H1 (cell line): Measurements from ENCODE around the gene TTC36. TPM values are rescaled to one million over a fixed set of nuclear protein-coding genes. Genes with fewer than 3 reads are reported as not detected.

Source experiments
- CTCF ChIA-PET: fragments of 300-600 bp; sonication (Branson Sonifier 250); formaldehyde crosslinking; loops from one replicate; lab custom pipeline; 2021; ENCODE audit not compliant: partially characterized antibody; lab: Charles Lee
- POLR2A ChIA-PET: fragments of 300-600 bp; sonication (Branson Sonifier 250); formaldehyde crosslinking; loops from one replicate; lab custom pipeline; 2021; ENCODE audit warnings: inconsistent platforms; ENCODE audit not compliant: partially characterized antibody; lab: Charles Lee
- DNase-seq, 2 experiments: peaks; one replicate each; pipeline versions ENCODE4 v3.0.0 to v3.0.0-alpha.2; 2010 to 2022; ENCODE audit warnings: low spot score in 2 of 2, low read depth in 1 of 2, mixed read lengths in 1 of 2
- FAIRE-seq: peaks from 2 replicates; lab custom pipeline; 2011; peaks lifted over from hg19 to GRCh38; lab: Jason Lieb, UNC
- H2AFZ ChIP-seq: 2 replicates; pipeline ENCODE4 v1.8.1; 2012; ENCODE audit warnings: low read length, inconsistent platforms
- H2AK5ac ChIP-seq: 2 replicates; pipeline ENCODE4 v1.6.1; 2013; ENCODE audit warnings: low read depth, low read length
- H2BK120ac ChIP-seq: replicated peaks from 2 replicates; pipeline ENCODE3; 2013; ENCODE audit warnings: low read depth, low read length, inconsistent platforms
- H2BK12ac ChIP-seq: 2 replicates; pipeline ENCODE4 v1.6.1; 2013; ENCODE audit warnings: low read depth, low read length
- H2BK15ac ChIP-seq: 2 replicates; pipeline ENCODE4 v1.6.1; 2013; ENCODE audit warnings: low read length
- H2BK20ac ChIP-seq: 2 replicates; pipeline ENCODE4 v1.6.1; 2013; ENCODE audit warnings: low read length
- H2BK5ac ChIP-seq: 2 replicates; pipeline ENCODE4 v1.6.1; 2013; ENCODE audit warnings: low read depth, low read length
- H3K14ac ChIP-seq: 2 replicates; pipeline ENCODE4 v1.6.1; 2013; ENCODE audit warnings: inconsistent platforms; ENCODE audit not compliant: insufficient read length
- H3K18ac ChIP-seq: 2 replicates; pipeline ENCODE4 v1.6.1; 2013; ENCODE audit warnings: low read length; ENCODE audit errors: extremely low read depth
- H3K23ac ChIP-seq: 2 replicates; pipeline ENCODE4 v1.6.1; 2013; ENCODE audit warnings: inconsistent platforms; ENCODE audit not compliant: insufficient read length
- H3K23me2 ChIP-seq: 2 replicates; pipeline ENCODE4 v1.6.1; 2013; ENCODE audit warnings: low read depth, low read length
- H3K27ac ChIP-seq: 2 replicates; pipeline ENCODE4 v1.6.1; 2011; ENCODE audit warnings: low read depth, low read length, inconsistent platforms
- H3K27me3 ChIP-seq, 4 experiments: replicated peaks in 1 of 4; 1 replicate in 1 of 4; 2 replicates in 3 of 4; pipeline versions ENCODE4 v1.6.1 to v1.8.1; 2011 to 2013; ENCODE audit warnings: low read length in 3 of 4, mild to moderate bottlenecking in 3 of 4, inconsistent platforms in 2 of 4, mixed read lengths in 2 of 4, moderate library complexity in 1 of 4; ENCODE audit not compliant: control insufficient read depth in 3 of 4, insufficient read depth in 3 of 4; ENCODE audit errors: extremely low read depth in 1 of 4
- H3K36me3 ChIP-seq, 4 experiments: 2 replicates each; pipeline versions ENCODE4 v1.6.1 to v1.8.1; 2011 to 2013; ENCODE audit warnings: mild to moderate bottlenecking in 4 of 4, low read length in 3 of 4, moderate library complexity in 2 of 4, control low read depth in 1 of 4, inconsistent platforms in 1 of 4; ENCODE audit not compliant: insufficient read depth in 4 of 4, control insufficient read depth in 2 of 4
- H3K4ac ChIP-seq: replicated peaks from 2 replicates; pipeline ENCODE3; 2013; ENCODE audit warnings: low read length, low read depth, mixed read lengths, inconsistent platforms; ENCODE audit not compliant: insufficient read length
- H3K4me1 ChIP-seq, 4 experiments: replicated peaks in 1 of 4; 1 replicate in 1 of 4; 2 replicates in 3 of 4; pipeline versions ENCODE4 v1.6.1 to v1.8.1; 2011 to 2013; ENCODE audit warnings: low read length in 3 of 4, inconsistent platforms in 2 of 4, mixed read lengths in 1 of 4; ENCODE audit not compliant: insufficient read depth in 4 of 4, control insufficient read depth in 3 of 4
- H3K4me2 ChIP-seq, 2 experiments: 2 replicates each; pipeline versions ENCODE4 v1.6.1 to v1.8.1; 2011 to 2013; ENCODE audit warnings: low read depth in 2 of 2, low read length in 2 of 2, control low read depth in 1 of 2, inconsistent platforms in 1 of 2, mild to moderate bottlenecking in 1 of 2; ENCODE audit not compliant: insufficient read depth in 1 of 2
- H3K4me3 ChIP-seq, 4 experiments: fragments of 200-600, 300-600 bp in 1 of 4; sonication (generic), shearing (Covaris generic), sonication (Bioruptor Twin) in 1 of 4; 2 replicates each; pipeline versions ENCODE4 v1.5.1 to v1.8.1; 2011 to 2016; ENCODE audit warnings: low read length in 4 of 4, low read depth in 3 of 4, control low read depth in 2 of 4, inconsistent platforms in 2 of 4, mild to moderate bottlenecking in 2 of 4, mixed read lengths in 1 of 4, moderate library complexity in 1 of 4; ENCODE audit not compliant: insufficient read depth in 2 of 4; ENCODE audit errors: extremely low read depth in 1 of 4
- H3K56ac ChIP-seq: replicated peaks from 2 replicates; pipeline ENCODE3; 2013; ENCODE audit warnings: low read depth, mild to moderate bottlenecking, mixed read lengths, low read length, inconsistent platforms; ENCODE audit not compliant: insufficient read length
- H3K79me1 ChIP-seq: 2 replicates; pipeline ENCODE4 v1.6.1; 2013; ENCODE audit warnings: low read depth, low read length, control low read depth
- H3K79me2 ChIP-seq, 2 experiments: 2 replicates each; pipeline versions ENCODE4 v1.6.1 to v1.8.1; 2012 to 2013; ENCODE audit warnings: low read length in 2 of 2, mild to moderate bottlenecking in 2 of 2, inconsistent platforms in 1 of 2; ENCODE audit not compliant: insufficient read depth in 2 of 2, control insufficient read depth in 1 of 2
- H3K9ac ChIP-seq, 4 experiments: replicated peaks in 1 of 4; 1 replicate in 1 of 4; 2 replicates in 3 of 4; pipeline versions ENCODE4 v1.6.1 to v1.8.1; 2011 to 2013; ENCODE audit warnings: low read depth in 3 of 4, low read length in 3 of 4, control low read depth in 2 of 4, mild to moderate bottlenecking in 2 of 4, moderate library complexity in 2 of 4, inconsistent platforms in 1 of 4; ENCODE audit errors: extremely low read depth in 1 of 4
- H3K9me3 ChIP-seq, 2 experiments: 2 replicates each; pipeline versions ENCODE4 v1.6.1 to v1.8.1; 2012 to 2013; ENCODE audit warnings: mild to moderate bottlenecking in 2 of 2, moderate library complexity in 2 of 2, control low read depth in 1 of 2, inconsistent platforms in 1 of 2, low read depth in 1 of 2, low read length in 1 of 2, mixed read lengths in 1 of 2; ENCODE audit not compliant: insufficient read depth in 2 of 2
- H4K20me1 ChIP-seq, 2 experiments: replicated peaks in 1 of 2; 2 replicates each; pipeline versions ENCODE3 to v1.8.1; 2011 to 2013; ENCODE audit warnings: inconsistent platforms in 2 of 2, low read length in 2 of 2, mild to moderate bottlenecking in 1 of 2; ENCODE audit not compliant: insufficient read depth in 2 of 2, control insufficient read depth in 1 of 2
- H4K5ac ChIP-seq: 2 replicates; pipeline ENCODE4 v1.6.1; 2013; ENCODE audit warnings: low read length, low read depth, mixed read lengths, inconsistent platforms; ENCODE audit not compliant: insufficient read length
- H4K8ac ChIP-seq: 2 replicates; pipeline ENCODE4 v1.8.0; 2013; ENCODE audit warnings: mild to moderate bottlenecking, moderate library complexity, low read length, inconsistent platforms; ENCODE audit not compliant: insufficient read depth; ENCODE audit errors: extremely low read depth
- H4K91ac ChIP-seq: replicated peaks from 2 replicates; pipeline ENCODE3; 2013; ENCODE audit warnings: low read length, mixed read lengths, inconsistent platforms; ENCODE audit not compliant: insufficient read length
- CEBPB ChIP-seq: IDR thresholded peaks from 2 replicates; pipeline ENCODE4 v1.6.1; 2012; ENCODE audit warnings: low read depth, low read length
- CHD1 ChIP-seq: IDR thresholded peaks from 2 replicates; pipeline ENCODE4 v1.6.1; 2012; ENCODE audit warnings: low read depth, low read length, improper control_type of control experiment
- EP300 ChIP-seq, 2 experiments: IDR thresholded peaks; 1 replicate in 1 of 2; 2 replicates in 1 of 2; pipeline ENCODE4 v1.6.1; 2011 to 2012; ENCODE audit warnings: low read depth in 2 of 2, low read length in 2 of 2, mild to moderate bottlenecking in 2 of 2, borderline replicate concordance in 1 of 2, inconsistent platforms in 1 of 2, moderate library complexity in 1 of 2
- EZH2 ChIP-seq: fragments of 200-600 bp; sonication (generic); IDR thresholded peaks from 2 replicates; pipeline ENCODE4 v1.7.1; 2012; ENCODE audit warnings: low read depth, mild to moderate bottlenecking, moderate library complexity, low read length, inconsistent platforms; ENCODE audit not compliant: severe bottlenecking
- KDM5A ChIP-seq: fragments of 200-600 bp; IDR thresholded peaks from 2 replicates; pipeline ENCODE4 v1.7.1; 2012; ENCODE audit warnings: mild to moderate bottlenecking, low read length, inconsistent platforms, mixed read lengths
- RAD21 ChIP-seq, 2 experiments: IDR thresholded peaks in 1 of 2; conservative IDR thresholded peaks in 1 of 2; 2 replicates each; pipeline ENCODE4 v1.6.1; 2011; ENCODE audit warnings: low read depth in 2 of 2, low read length in 2 of 2, improper control_type of control experiment in 1 of 2, inconsistent platforms in 1 of 2, mild to moderate bottlenecking in 1 of 2, moderate library complexity in 1 of 2
- RFX5 ChIP-seq: IDR thresholded peaks from 2 replicates; pipeline ENCODE4 v1.6.1; 2011; ENCODE audit warnings: low read depth, low read length, improper control_type of control experiment, borderline replicate concordance
- SP4 ChIP-seq: IDR thresholded peaks from 2 replicates; pipeline ENCODE4 v1.6.1; 2012; ENCODE audit warnings: low read length, inconsistent platforms
- SRF ChIP-seq: IDR thresholded peaks from 2 replicates; pipeline ENCODE4 v1.6.1; 2011; ENCODE audit warnings: mild to moderate bottlenecking, low read depth, low read length, moderate library complexity
- YY1 ChIP-seq: IDR thresholded peaks from 2 replicates; pipeline ENCODE4 v1.6.1; 2011; ENCODE audit warnings: low read depth, mild to moderate bottlenecking, low read length
- WGBS, 2 experiments: shearing (Covaris generic) in 1 of 2; methylation state at CpG; one replicate each; pipeline versions ENCODE4 v1.1.6 to v1.1.7; 2013 to 2015; ENCODE audit warnings: low lambda C conversion rate in 2 of 2, mixed read lengths in 2 of 2, inconsistent platforms in 1 of 2, low coverage in 1 of 2, missing lambda C conversion rate in 1 of 2; ENCODE audit not compliant: insufficient replicate concordance in 2 of 2, insufficient coverage in 1 of 2, insufficient read length in 1 of 2; ENCODE audit errors: extremely low coverage in 1 of 2, missing lambda C conversion rate in 1 of 2; 5-methylcytosine and 5-hydroxymethylcytosine counted together
- polyA plus RNA-seq, 7 experiments: library from polyadenylated mRNA; depleted of rRNA in 3 of 7; stranded (reverse) in 5 of 7; unstranded in 2 of 7; fragments of >200 nt in 5 of 7; fragments of 200-250 nt in 2 of 7; gene quantifications; 1 replicate in 5 of 7; 2 replicates in 1 of 7; 4 replicates in 1 of 7; pipeline versions ENCODE4 v1.2.1 to v1.2.3, GENCODE V29; 2011 to 2013; ENCODE audit warnings: missing spikeins in 2 of 7, mixed read lengths in 2 of 7
- total RNA-seq: library from RNA; stranded (reverse); fragmentation: NEBNext Ultra II Directional; extraction: Animal tissue kit (Norgen Biotek cat#: 25700); gene quantifications from 2 replicates; pipeline ENCODE4 v1.2.1, GENCODE V29; 2021
- TF ChIP-seq, protein P1 (sequence below): IDR thresholded peaks from 2 replicates; pipeline ENCODE4 v1.6.1; 2012; ENCODE audit warnings: inconsistent platforms
- TF ChIP-seq, protein P2 (sequence below): IDR thresholded peaks from 2 replicates; pipeline ENCODE4 v1.6.1; 2012; ENCODE audit warnings: low read length, inconsistent platforms

Gene TTC36
- total and polyA plus RNA-seq, 2 of the 8 experiments (the other 6 are each of a cell fraction or from before 2014, with no cell fraction given) = not detected

DNA sequence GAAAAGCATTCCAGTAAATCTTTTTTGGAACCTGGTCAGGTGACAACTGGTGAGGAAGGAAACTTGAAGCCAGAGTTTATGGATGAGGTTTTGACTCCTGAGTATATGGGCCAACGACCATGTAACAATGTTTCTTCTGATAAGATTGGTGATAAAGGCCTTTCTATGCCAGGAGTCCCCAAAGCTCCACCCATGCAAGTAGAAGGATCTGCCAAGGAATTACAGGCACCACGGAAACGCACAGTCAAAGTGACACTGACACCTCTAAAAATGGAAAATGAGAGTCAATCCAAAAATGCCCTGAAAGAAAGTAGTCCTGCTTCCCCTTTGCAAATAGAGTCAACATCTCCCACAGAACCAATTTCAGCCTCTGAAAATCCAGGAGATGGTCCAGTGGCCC, 24.1 kb upstream of the TTC36 start:
- Histone ChIP-seq H3K9me3 (no peaks in the 10 kb centered on the region), H3K4ac (no peak overlapping the region), H3K9ac (no peak overlapping the region), H4K20me1 (peaks cover 0 to 5% of the 10 kb centered on the region in 2 experiments), H2BK20ac (no peak overlapping the region), H3K23me2 (no peaks in the 10 kb centered on the region), H3K14ac (no peak overlapping the region), H4K5ac (no peak overlapping the region), H3K27me3 (no peaks in the 10 kb centered on the region), H2AK5ac (no peak overlapping the region), H3K79me1 (no peaks in the 10 kb centered on the region; the same call in 1 of the 2 replicates), H3K56ac (no peak overlapping the region), H2BK15ac (no peak overlapping the region), H2BK120ac (no peak overlapping the region), H2AFZ (no peak overlapping the region), H3K4me3 (no peak overlapping the region), H3K4me2 (no peak overlapping the region), H3K23ac (no peak overlapping the region), H3K79me2 (no peaks in the 10 kb centered on the region), H3K4me1 (no peaks in the 10 kb centered on the region), H3K27ac (no peak overlapping the region), H4K91ac (no peak overlapping the region), H4K8ac (no peak overlapping the region), H2BK5ac (no peak overlapping the region), H3K18ac (no peak overlapping the region), H2BK12ac (no peak overlapping the region), H3K36me3 (peaks cover 64 to 99% (median 93%) of the 10 kb centered on the region in 4 experiments)
- DNase-seq (no peak), FAIRE-seq (no peak)
- CTCF ChIA-PET = interaction anchor here (1.3 kb wide), 1 partner anchor 92 kb away, joined by 3 read pairs; no protein-coding TSS in a partner anchor
- POLR2A ChIA-PET = no interaction called here
- 100% methylated on average over 3 of the region's 3 CpGs; no CpG with 5 or more reads in 1 of the 2 experiments for WGBS, 2 experiments
- TF ChIP-seq RFX5 (no peak), CEBPB (no peak), YY1 (no peak), SP4 (no peak), SRF (no peak), EZH2 (no peak), CHD1 (no peak), KDM5A (no peak), EP300 (IDR thresholded peaks at IDR 0.05; ENCODE audit: borderline replicate concordance in 1 of 2, low read depth in 2 of 2, low read length in 2 of 2) (no peak), RAD21 (IDR thresholded peaks at IDR 0.05 in 1 of 2, conservative IDR thresholded peaks at IDR 0.05 in 1 of 2; ENCODE audit: low read depth in 2 of 2, low read length in 2 of 2) (no peak)
- TF ChIP-seq, protein P1, sequence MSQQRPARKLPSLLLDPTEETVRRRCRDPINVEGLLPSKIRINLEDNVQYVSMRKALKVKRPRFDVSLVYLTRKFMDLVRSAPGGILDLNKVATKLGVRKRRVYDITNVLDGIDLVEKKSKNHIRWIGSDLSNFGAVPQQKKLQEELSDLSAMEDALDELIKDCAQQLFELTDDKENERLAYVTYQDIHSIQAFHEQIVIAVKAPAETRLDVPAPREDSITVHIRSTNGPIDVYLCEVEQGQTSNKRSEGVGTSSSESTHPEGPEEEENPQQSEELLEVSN = no peak
- TF ChIP-seq, protein P2, sequence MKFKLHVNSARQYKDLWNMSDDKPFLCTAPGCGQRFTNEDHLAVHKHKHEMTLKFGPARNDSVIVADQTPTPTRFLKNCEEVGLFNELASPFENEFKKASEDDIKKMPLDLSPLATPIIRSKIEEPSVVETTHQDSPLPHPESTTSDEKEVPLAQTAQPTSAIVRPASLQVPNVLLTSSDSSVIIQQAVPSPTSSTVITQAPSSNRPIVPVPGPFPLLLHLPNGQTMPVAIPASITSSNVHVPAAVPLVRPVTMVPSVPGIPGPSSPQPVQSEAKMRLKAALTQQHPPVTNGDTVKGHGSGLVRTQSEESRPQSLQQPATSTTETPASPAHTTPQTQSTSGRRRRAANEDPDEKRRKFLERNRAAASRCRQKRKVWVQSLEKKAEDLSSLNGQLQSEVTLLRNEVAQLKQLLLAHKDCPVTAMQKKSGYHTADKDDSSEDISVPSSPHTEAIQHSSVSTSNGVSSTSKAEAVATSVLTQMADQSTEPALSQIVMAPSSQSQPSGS = no peak
